Measurements from ENCODE around the gene SPIRE2. TPM values are rescaled to one million over a fixed set of nuclear protein-coding genes. Genes with fewer than 3 reads are reported as not detected.

Gene SPIRE2
- total and polyA plus RNA-seq, 2 of the 13 experiments (the other 11 are each of a cell fraction or from before 2014, with no cell fraction given): 13.3 to 37.5 TPM

DNA sequence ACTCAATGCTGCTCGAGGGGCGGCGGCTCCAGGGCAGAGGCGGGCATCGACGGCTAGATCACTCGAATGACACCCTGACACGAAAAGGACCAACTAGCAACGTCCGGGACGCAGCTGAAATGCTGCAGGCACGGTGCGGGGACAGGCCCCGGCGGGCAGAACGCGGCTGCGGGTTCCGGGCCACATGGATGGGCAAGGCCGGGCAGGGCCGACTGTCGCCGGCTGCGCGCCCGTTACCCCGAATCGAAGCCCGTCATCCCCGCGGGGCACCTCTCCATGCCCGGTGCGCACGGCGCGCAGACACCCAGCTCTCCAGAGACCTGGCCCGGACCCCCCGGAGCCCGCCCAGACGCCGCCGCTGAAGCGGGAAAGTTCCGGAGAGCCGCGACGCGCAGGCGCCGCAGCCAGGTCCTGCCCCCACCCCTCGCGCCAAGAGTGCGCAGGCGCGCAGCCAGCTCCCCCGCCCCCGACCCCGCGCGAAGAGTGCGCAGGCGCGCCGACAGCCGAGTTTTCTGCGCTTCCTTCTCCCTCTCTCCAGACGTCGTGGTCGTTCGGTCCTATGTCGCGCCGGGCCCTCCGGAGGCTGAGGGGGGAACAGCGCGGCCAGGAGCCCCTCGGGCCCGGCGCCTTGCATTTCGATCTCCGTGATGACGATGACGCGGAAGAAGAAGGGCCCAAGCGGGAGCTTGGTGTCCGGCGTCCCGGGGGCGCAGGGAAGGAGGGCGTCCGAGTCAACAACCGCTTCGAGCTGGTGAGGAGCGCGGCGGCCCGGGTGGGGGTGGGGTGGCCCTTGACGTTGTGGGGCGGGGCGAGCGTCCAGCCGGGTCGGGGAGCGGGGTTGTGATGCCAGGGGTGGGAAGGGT lies 45.1 kb downstream of the SPIRE2 start, which contains the start of gene TCF25 (continued):
- TF ChIP-seq ZNF296 (CRISPR knock-in tag; conservative IDR thresholded peaks at IDR 0.05): peak; percentile 64; the same call in 1 of the 2 replicates
- TF ChIP-seq MYNN (CRISPR knock-in tag; IDR thresholded peaks at IDR 0.05; ENCODE audit: low read depth): no peak; the same call in 1 of the 2 replicates
- TF ChIP-seq, protein P1, sequence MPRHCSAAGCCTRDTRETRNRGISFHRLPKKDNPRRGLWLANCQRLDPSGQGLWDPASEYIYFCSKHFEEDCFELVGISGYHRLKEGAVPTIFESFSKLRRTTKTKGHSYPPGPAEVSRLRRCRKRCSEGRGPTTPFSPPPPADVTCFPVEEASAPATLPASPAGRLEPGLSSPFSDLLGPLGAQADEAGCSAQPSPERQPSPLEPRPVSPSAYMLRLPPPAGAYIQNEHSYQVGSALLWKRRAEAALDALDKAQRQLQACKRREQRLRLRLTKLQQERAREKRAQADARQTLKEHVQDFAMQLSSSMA (CRISPR knock-in tag; IDR thresholded peaks at IDR 0.05): peak; percentile 76; the same call in 1 of the 2 replicates
- peak; percentile 99 for TF ChIP-seq SRY (CRISPR knock-in tag; IDR thresholded peaks at IDR 0.05)
- no peak for TF ChIP-seq REL (CRISPR knock-in tag; conservative IDR thresholded peaks at IDR 0.05)
- peak; percentile 89; the same call in 1 of the 2 replicates for TF ChIP-seq MTF1 (CRISPR knock-in tag; IDR thresholded peaks at IDR 0.05)
- peak; percentile 26 for TF ChIP-seq PITX1 (CRISPR knock-in tag; IDR thresholded peaks at IDR 0.05)
- TF ChIP-seq ZNF589 (CRISPR knock-in tag; conservative IDR thresholded peaks at IDR 0.05): no peak
- TF ChIP-seq WIZ (CRISPR knock-in tag; IDR thresholded peaks at IDR 0.05): peak; percentile 46; the same call in 1 of the 2 replicates
- TF ChIP-seq ZFYVE20 (CRISPR knock-in tag; IDR thresholded peaks at IDR 0.05; ENCODE audit: borderline replicate concordance, low read depth): peak; percentile 96; the same call in 1 of the 2 replicates
- TF ChIP-seq ZNF616 (CRISPR knock-in tag; IDR thresholded peaks at IDR 0.05; ENCODE audit: low read depth): peak; percentile 77
- TF ChIP-seq ZZZ3 (CRISPR knock-in tag; IDR thresholded peaks at IDR 0.05; ENCODE audit: borderline replicate concordance): peak; percentile 75
- TF ChIP-seq RORA (CRISPR knock-in tag; IDR thresholded peaks at IDR 0.05): no peak
- TF ChIP-seq KAT8 (CRISPR knock-in tag; IDR thresholded peaks at IDR 0.05): peak; percentile 81
- TF ChIP-seq, protein P2, sequence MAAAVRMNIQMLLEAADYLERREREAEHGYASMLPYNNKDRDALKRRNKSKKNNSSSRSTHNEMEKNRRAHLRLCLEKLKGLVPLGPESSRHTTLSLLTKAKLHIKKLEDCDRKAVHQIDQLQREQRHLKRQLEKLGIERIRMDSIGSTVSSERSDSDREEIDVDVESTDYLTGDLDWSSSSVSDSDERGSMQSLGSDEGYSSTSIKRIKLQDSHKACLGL (CRISPR knock-in tag; IDR thresholded peaks at IDR 0.05): peak; percentile 98
- TF ChIP-seq ZNF549 (CRISPR knock-in tag; IDR thresholded peaks at IDR 0.05): peak; percentile 62; the same call in 1 of the 2 replicates
- peak; percentile 95; the same call in 1 of the 2 replicates for TF ChIP-seq CENPBD1 (CRISPR knock-in tag; IDR thresholded peaks at IDR 0.05; ENCODE audit: borderline replicate concordance, low read depth)
- no peak for TF ChIP-seq MZF1 (CRISPR knock-in tag; IDR thresholded peaks at IDR 0.05; ENCODE audit: borderline replicate concordance)
- TF ChIP-seq ZNF678 (CRISPR knock-in tag; IDR thresholded peaks at IDR 0.05): peak; percentile 78; the same call in 1 of the 2 replicates
- peak; percentile 94 for TF ChIP-seq ZBTB42 (CRISPR knock-in tag; IDR thresholded peaks at IDR 0.05)
- TF ChIP-seq, protein P3, sequence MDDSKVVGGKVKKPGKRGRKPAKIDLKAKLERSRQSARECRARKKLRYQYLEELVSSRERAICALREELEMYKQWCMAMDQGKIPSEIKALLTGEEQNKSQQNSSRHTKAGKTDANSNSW (CRISPR knock-in tag; IDR thresholded peaks at IDR 0.05; ENCODE audit: borderline replicate concordance): peak; percentile 97
- TF ChIP-seq SSRP1 (CRISPR knock-in tag; IDR thresholded peaks at IDR 0.05): peak; percentile 83; the same call in 1 of the 2 replicates
- TF ChIP-seq SOX13 (IDR thresholded peaks at IDR 0.05): no peak
- TF ChIP-seq SOX13 (CRISPR knock-in tag; conservative IDR thresholded peaks at IDR 0.05 in 1 of 2, IDR thresholded peaks at IDR 0.05 in 1 of 2): no peak
- peak; percentile 19 for TF ChIP-seq XRCC5 (optimal IDR thresholded peaks at IDR 0.05; ENCODE audit: low read length)
- TF ChIP-seq SMAD3 (CRISPR knock-in tag; IDR thresholded peaks at IDR 0.05): no peak; the same call in none of the 2 replicates
- TF ChIP-seq ZKSCAN1 (IDR thresholded peaks at IDR 0.05; ENCODE audit: low read length): no peak
- TF ChIP-seq RBFOX2 (IDR thresholded peaks at IDR 0.05; ENCODE audit: low read depth, low read length): peak; percentile 96

Measured in HepG2 (cell line).